Stimulated activated memory B cell treated with anti-CD40 and anti-IgM and Interleukin-4, amounts not matched to agents 10 μg/mL and 1 μg/mL and 100 μg/mL, for 72 hours (primary cell): Measurements from ENCODE around the gene FZD7.

Source experiments
- ATAC-seq: fragments of 150-1000 bp; cut with Tn5 transposase; 2 replicates; pipeline ENCODE4 v1.10.0; 2021
- H3K27ac Mint-ChIP-seq: one replicate; pipeline ENCODE4 v1.8.0; 2022; ENCODE audit warnings: mild to moderate bottlenecking, mixed read lengths
- H3K27me3 Mint-ChIP-seq: one replicate; pipeline ENCODE4 v1.8.0; 2022; ENCODE audit warnings: mixed read lengths
- H3K36me3 Mint-ChIP-seq: one replicate; pipeline ENCODE4 v1.8.0; 2022; ENCODE audit warnings: mixed read lengths
- H3K4me1 Mint-ChIP-seq: one replicate; pipeline ENCODE4 v1.8.0; 2022; ENCODE audit warnings: mixed read lengths
- H3K4me3 Mint-ChIP-seq: one replicate; pipeline ENCODE4 v1.8.0; 2022; ENCODE audit warnings: mild to moderate bottlenecking, moderate library complexity, mixed read lengths
- H3K9me3 Mint-ChIP-seq: one replicate; pipeline ENCODE4 v1.8.0; 2022; ENCODE audit warnings: mixed read lengths

The FZD7 gene

DNA sequence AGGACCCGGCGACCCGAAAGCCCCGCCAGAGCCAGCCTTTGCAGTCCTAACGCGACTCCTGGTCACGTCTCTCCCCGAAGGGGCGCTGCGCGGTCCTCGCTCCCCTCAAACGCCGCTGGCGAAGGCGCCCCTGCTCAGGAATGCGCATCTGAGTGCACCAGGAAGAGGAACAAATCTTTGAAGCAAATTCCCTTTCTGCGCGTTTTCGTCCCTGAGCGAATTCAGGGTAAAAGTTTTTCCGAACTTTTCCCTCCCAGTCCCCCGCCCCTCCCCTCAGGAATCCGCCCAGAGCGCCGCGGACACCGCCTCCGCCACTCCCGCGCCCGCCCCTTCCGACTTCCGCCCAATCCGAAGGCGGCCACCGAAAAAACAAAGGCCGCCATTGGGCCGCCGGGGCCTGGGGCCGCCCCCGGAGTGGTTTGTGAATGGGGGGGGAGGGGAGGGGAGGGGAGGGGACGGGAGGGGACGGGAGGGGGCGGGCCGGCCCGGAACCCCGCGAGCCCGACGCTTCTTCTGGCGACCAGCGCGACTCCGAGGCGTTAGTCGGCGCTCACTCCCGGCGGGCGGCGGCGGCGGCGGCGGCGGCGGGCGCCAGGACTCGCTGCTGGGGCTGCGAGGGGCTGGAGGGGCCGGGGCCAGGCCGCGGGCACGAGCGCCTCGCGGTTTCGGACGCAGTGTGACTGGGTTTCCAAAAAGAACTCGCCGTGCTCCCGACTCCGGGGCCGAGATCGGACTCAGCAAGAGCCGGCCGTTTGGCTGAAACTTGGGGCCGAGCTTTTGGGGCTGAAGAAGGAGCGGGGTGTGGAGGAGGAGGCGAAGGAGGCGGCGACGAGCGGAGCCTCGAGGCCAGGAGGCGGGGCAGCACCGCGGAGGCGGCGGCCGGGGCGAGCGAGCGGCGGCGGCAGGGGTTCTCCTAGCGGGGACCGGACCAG, at the start of gene FZD7:
TSS of gene FZD7 (plus strand) at position 539 of the 932 bp plus-strand sequence. CDS start 793 bp downstream, outside the sequence.
- no peaks in the 10 kb centered on the region for H3K9me3 Mint-ChIP-seq
- no peak within 1 kb of the TSS for H3K27ac Mint-ChIP-seq
- H3K36me3 Mint-ChIP-seq: no peaks in the 10 kb centered on the region
- peaks cover 14% of the 10 kb centered on the region for H3K4me1 Mint-ChIP-seq
- H3K27me3 Mint-ChIP-seq: peaks cover 21% of the 10 kb centered on the region
- peak within 1 kb of the TSS; percentile 80 for H3K4me3 Mint-ChIP-seq
- ATAC-seq: peak; percentile 92

GRCh38 chr2:201984333-201984732, 49.3 kb upstream of the FZD7 start:
- Mint-ChIP-seq H3K27ac (no peak overlapping the region), H3K4me3 (no peak overlapping the region), H3K27me3 (peaks cover 12% of the 10 kb centered on the region), H3K4me1 (no peaks in the 10 kb centered on the region), H3K9me3 (no peaks in the 10 kb centered on the region), H3K36me3 (no peaks in the 10 kb centered on the region)
- ATAC-seq: no peak

- Mint-ChIP-seq H3K27ac (no peak overlapping the region), H3K9me3 (no peaks in the 10 kb centered on the region), H3K36me3 (no peaks in the 10 kb centered on the region), H3K4me1 (no peaks in the 10 kb centered on the region), H3K4me3 (no peak overlapping the region), H3K27me3 (peaks cover 8% of the 10 kb centered on the region)
- ATAC-seq: peak; percentile 31
These were observed 48.7 kb upstream of the FZD7 start for GRCh38 chr2:201984800-201985525.

- peaks cover 1% of the 10 kb centered on the region for H3K27me3 Mint-ChIP-seq
- peak; percentile 24 for ATAC-seq
- no peak overlapping the region for H3K4me3 Mint-ChIP-seq
- no peaks in the 10 kb centered on the region for H3K4me1 Mint-ChIP-seq
- H3K27ac Mint-ChIP-seq: no peak overlapping the region
- no peaks in the 10 kb centered on the region for H3K36me3 Mint-ChIP-seq
- H3K9me3 Mint-ChIP-seq: no peaks in the 10 kb centered on the region
These were observed 47.8 kb upstream of the FZD7 start for GRCh38 chr2:201985728-201986462.

GRCh38 chr2:201986463-201986735, 47.3 kb upstream of the FZD7 start:
- no peak overlapping the region for H3K4me3 Mint-ChIP-seq
- no peak overlapping the region for H3K27ac Mint-ChIP-seq
- no peaks in the 10 kb centered on the region for H3K27me3 Mint-ChIP-seq
- H3K36me3 Mint-ChIP-seq: no peaks in the 10 kb centered on the region
- no peaks in the 10 kb centered on the region for H3K4me1 Mint-ChIP-seq
- ATAC-seq: no peak
- H3K9me3 Mint-ChIP-seq: no peaks in the 10 kb centered on the region

- H3K4me1 Mint-ChIP-seq: no peaks in the 10 kb centered on the region
- no peaks in the 10 kb centered on the region for H3K27me3 Mint-ChIP-seq
- H3K4me3 Mint-ChIP-seq: no peak overlapping the region
- H3K9me3 Mint-ChIP-seq: no peaks in the 10 kb centered on the region
- ATAC-seq: no peak
- no peak overlapping the region for H3K27ac Mint-ChIP-seq
- H3K36me3 Mint-ChIP-seq: no peaks in the 10 kb centered on the region
These were observed 46.2 kb upstream of the FZD7 start for GRCh38 chr2:201987426-201987825.

DNA sequence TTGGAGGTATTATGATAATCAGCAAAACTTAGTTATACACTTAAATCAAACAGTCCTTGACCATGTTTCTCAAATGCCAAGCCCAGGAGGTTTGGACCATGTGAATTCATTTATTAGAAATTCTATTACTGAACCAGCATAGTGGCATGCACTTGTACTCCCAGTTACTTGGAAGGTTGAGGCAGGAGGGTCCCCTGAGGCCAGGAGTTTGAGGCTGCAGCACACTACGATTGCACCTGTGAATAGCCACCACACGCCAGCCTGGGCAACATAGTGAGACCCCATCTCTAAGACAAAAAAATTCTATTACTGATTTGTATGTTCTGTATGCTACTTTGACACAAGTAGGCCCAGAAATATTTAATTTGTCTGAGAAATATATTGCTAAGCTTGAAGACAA, 43.6 kb upstream of the FZD7 start:
- H3K27me3 Mint-ChIP-seq: peaks cover 5% of the 10 kb centered on the region
- no peaks in the 10 kb centered on the region for H3K36me3 Mint-ChIP-seq
- H3K4me1 Mint-ChIP-seq: no peaks in the 10 kb centered on the region
- H3K9me3 Mint-ChIP-seq: no peaks in the 10 kb centered on the region
- ATAC-seq: no peak
- no peak overlapping the region for H3K27ac Mint-ChIP-seq
- H3K4me3 Mint-ChIP-seq: no peak overlapping the region

DNA sequence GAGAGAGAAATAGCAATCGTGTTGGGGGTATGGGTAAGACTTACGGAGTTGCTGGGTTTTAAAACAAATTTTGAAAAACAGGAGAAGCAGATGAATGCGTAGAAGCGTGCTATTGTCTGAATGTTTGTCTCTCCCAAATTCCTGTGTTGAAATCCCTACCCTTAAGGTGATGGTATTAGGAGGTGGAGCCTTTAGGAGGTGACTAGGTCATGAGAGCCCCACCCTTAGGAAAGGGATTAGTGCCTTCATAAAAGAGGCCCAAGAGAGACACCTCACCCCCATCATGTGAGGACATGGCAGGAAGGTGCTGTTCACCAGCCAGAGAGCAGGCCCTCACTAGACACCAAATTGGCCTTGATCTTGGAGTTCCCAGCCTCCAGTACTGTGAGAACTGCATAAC, 40.7 kb upstream of the FZD7 start:
- Mint-ChIP-seq H3K27me3 (peaks cover 7% of the 10 kb centered on the region), H3K9me3 (no peaks in the 10 kb centered on the region), H3K4me3 (no peak overlapping the region), H3K27ac (no peak overlapping the region), H3K36me3 (no peaks in the 10 kb centered on the region), H3K4me1 (no peaks in the 10 kb centered on the region)
- ATAC-seq: no peak

DNA sequence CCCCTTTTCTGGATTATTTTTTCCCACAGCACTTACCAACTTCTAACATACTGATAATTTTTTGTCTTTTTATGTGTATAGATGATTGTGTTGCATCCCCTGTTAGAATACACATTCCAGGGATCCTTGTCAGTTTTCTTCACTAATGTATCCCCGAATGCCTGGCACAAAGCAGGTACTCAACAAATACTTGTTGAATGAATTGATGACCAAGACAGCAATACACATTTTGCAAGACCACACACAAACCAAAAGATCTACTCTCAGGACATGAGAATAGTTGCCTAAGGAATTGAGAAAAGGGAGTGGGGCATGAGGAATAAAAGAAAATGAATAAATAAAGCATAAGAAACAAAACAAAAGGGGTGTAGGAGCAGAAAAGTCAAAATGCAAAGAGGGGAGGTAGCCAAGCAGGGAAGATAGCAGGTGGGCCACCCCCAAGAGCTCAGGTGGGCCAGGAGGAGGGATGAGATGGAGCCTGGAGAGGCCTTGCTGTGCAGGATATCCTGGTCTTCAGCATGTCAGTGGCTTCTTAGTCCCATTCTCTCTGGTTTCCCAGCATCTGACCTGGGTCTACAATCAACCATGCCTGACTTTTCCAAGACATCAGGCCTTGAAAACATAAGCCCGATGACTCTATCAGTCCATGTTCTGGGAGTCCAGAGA, 38.5 kb upstream of the FZD7 start:
- Mint-ChIP-seq H3K4me1 (no peaks in the 10 kb centered on the region), H3K9me3 (no peaks in the 10 kb centered on the region), H3K27ac (no peak overlapping the region), H3K4me3 (no peak overlapping the region), H3K27me3 (peaks cover 7% of the 10 kb centered on the region), H3K36me3 (no peaks in the 10 kb centered on the region)
- no peak for ATAC-seq

- Mint-ChIP-seq H3K4me1 (no peaks in the 10 kb centered on the region), H3K9me3 (no peaks in the 10 kb centered on the region), H3K4me3 (no peak overlapping the region), H3K36me3 (no peaks in the 10 kb centered on the region), H3K27ac (no peak overlapping the region), H3K27me3 (peaks cover 7% of the 10 kb centered on the region)
- no peak for ATAC-seq
These were observed 37.6 kb upstream of the FZD7 start for GRCh38 chr2:201996006-201996405.

DNA sequence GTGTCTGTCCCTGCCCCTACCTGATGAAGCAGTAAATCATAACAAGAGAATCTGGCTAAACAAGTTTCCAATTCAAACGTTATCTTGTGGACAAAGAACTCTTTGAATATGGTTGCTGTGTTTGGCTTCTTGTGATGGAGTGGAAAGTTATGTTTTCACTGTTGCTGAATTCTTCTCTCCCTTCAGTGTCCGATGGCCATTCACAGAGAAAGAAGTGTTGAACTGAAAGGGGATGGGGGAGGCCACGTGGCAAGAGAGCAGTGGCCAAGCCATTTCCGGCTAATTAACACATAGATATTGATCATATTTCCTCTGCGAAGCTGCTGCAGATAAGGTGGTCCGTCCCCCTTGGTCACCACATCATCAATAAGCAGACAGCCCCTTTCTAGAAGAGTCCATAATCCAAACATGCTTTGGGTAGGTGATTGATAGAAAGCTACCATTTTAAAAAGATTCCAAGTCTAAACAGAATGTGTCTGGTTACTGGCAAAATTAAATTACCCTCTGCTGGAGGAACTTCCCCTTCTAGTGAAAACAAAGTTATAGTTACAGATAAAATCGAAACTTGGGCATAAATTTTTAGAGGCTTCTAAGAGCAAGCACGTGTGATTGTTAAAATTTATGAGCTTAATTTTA, 36.9 kb upstream of the FZD7 start:
- Mint-ChIP-seq H3K4me1 (no peaks in the 10 kb centered on the region), H3K9me3 (no peaks in the 10 kb centered on the region), H3K36me3 (no peaks in the 10 kb centered on the region), H3K27ac (no peak overlapping the region), H3K4me3 (no peak overlapping the region), H3K27me3 (peaks cover 7% of the 10 kb centered on the region)
- ATAC-seq: no peak

- no peak for ATAC-seq
- Mint-ChIP-seq H3K4me1 (peaks cover 5% of the 10 kb centered on the region), H3K4me3 (no peak overlapping the region), H3K9me3 (no peaks in the 10 kb centered on the region), H3K27me3 (peaks cover 7% of the 10 kb centered on the region), H3K36me3 (no peaks in the 10 kb centered on the region), H3K27ac (no peak overlapping the region)
These were observed 34.4 kb upstream of the FZD7 start for GRCh38 chr2:201999279-201999678.

GRCh38 chr2:202001826-202002225, 31.8 kb upstream of the FZD7 start:
- Mint-ChIP-seq H3K27me3 (no peaks in the 10 kb centered on the region), H3K36me3 (no peaks in the 10 kb centered on the region), H3K9me3 (no peaks in the 10 kb centered on the region), H3K4me1 (peaks cover 22% of the 10 kb centered on the region), H3K27ac (no peak overlapping the region), H3K4me3 (no peak overlapping the region)
- ATAC-seq: no peak

- Mint-ChIP-seq H3K27me3 (no peaks in the 10 kb centered on the region), H3K4me1 (peaks cover 22% of the 10 kb centered on the region)
- no peak for ATAC-seq
These were observed 31.3 kb upstream of the FZD7 start for GRCh38 chr2:202002381-202002780.

More at GRCh38 chr2:202002381-202002780, 31.3 kb upstream of the FZD7 start:
- Mint-ChIP-seq H3K27ac (no peak overlapping the region), H3K4me3 (no peak overlapping the region), H3K36me3 (no peaks in the 10 kb centered on the region), H3K9me3 (no peaks in the 10 kb centered on the region)
